ENCODE results near the gene PRUNE2.

GRCh38 chr9:76642701-76643209 lies 263.2 kb downstream of the PRUNE2 start:
- TF ChIP-seq POLR2AphosphoS5 (IDR thresholded peaks at IDR 0.05) (no peak), POLR2A (IDR thresholded peaks at IDR 0.05) (no peak), CTCF (IDR thresholded peaks at IDR 0.05) (no peak), EP300 (IDR thresholded peaks at IDR 0.05) (no peak)
